Central memory CD8-positive, alpha-beta T cell (primary cell): ENCODE data around the gene STN1.

ENCODE experiments used
- ATAC-seq: fragments of 150-1000 bp; cut with Tn5 transposase; replicated peaks from 2 replicates; pipeline ENCODE4 v1.10.0; 2022; ENCODE audit warnings: mild to moderate bottlenecking, moderate FRiP score, moderate number of reproducible peaks; ENCODE audit not compliant: poor library complexity, severe bottlenecking; ENCODE audit errors: extremely low read depth
- DNase-seq, 2 donors: peaks; one replicate each; pipeline ENCODE4 v3.0.0; 2021; ENCODE audit warnings: low spot score in 2 of 2
- H3K27ac Mint-ChIP-seq: one replicate; pipeline ENCODE4 v1.8.0; 2022; ENCODE audit warnings: low read depth, mild to moderate bottlenecking, moderate library complexity, mixed read lengths
- H3K27me3 Mint-ChIP-seq: one replicate; pipeline ENCODE4 v1.8.0; 2022; ENCODE audit warnings: mixed read lengths
- H3K36me3 Mint-ChIP-seq: one replicate; pipeline ENCODE4 v1.8.0; 2022; ENCODE audit warnings: mild to moderate bottlenecking, moderate library complexity, mixed read lengths; ENCODE audit not compliant: insufficient read depth
- H3K4me1 Mint-ChIP-seq: one replicate; pipeline ENCODE4 v1.8.0; 2022; ENCODE audit warnings: mixed read lengths
- H3K4me3 Mint-ChIP-seq: one replicate; pipeline ENCODE4 v1.8.0; 2022; ENCODE audit warnings: mild to moderate bottlenecking, moderate library complexity, mixed read lengths
- H3K9me3 Mint-ChIP-seq: one replicate; pipeline ENCODE4 v1.8.0; 2022; ENCODE audit warnings: mixed read lengths

The STN1 gene

GRCh38 chr10:103888113-103888841 is 29.7 kb downstream of the STN1 start:
- Mint-ChIP-seq H3K36me3 (peaks cover 40% of the 10 kb centered on the region), H3K27ac (peak overlapping the region; percentile 32)
- DNase-seq = no peak

GRCh38 chr10:103885617-103886016 is 32.4 kb downstream of the STN1 start:
- Mint-ChIP-seq H3K36me3 (peaks cover 47% of the 10 kb centered on the region), H3K4me3 (no peak overlapping the region), H3K9me3 (no peaks in the 10 kb centered on the region), H3K27ac (no peak overlapping the region), H3K4me1 (peaks cover 11% of the 10 kb centered on the region), H3K27me3 (no peaks in the 10 kb centered on the region)
- DNase-seq (no peak), ATAC-seq (no peak)

More at GRCh38 chr10:103888113-103888841, 29.7 kb downstream of the STN1 start:
- H3K27me3 Mint-ChIP-seq = no peaks in the 10 kb centered on the region
- ATAC-seq = peak; percentile 58
- H3K9me3 Mint-ChIP-seq = no peaks in the 10 kb centered on the region
- no peak overlapping the region for H3K4me3 Mint-ChIP-seq
- peaks cover 11% of the 10 kb centered on the region for H3K4me1 Mint-ChIP-seq

- H3K27ac Mint-ChIP-seq = no peak overlapping the region
- DNase-seq (no peak), ATAC-seq (no peak)
- no peaks in the 10 kb centered on the region for H3K9me3 Mint-ChIP-seq
- peaks cover 51% of the 10 kb centered on the region for H3K36me3 Mint-ChIP-seq
- H3K27me3 Mint-ChIP-seq = no peaks in the 10 kb centered on the region
- H3K4me3 Mint-ChIP-seq = no peak overlapping the region
- peaks cover 11% of the 10 kb centered on the region for H3K4me1 Mint-ChIP-seq
These were observed 33.3 kb downstream of the STN1 start for GRCh38 chr10:103884681-103885139.

GRCh38 chr10:103882285-103883007 is 35.5 kb downstream of the STN1 start:
- H3K36me3 Mint-ChIP-seq = peaks cover 51% of the 10 kb centered on the region
- peaks cover 12% of the 10 kb centered on the region for H3K4me1 Mint-ChIP-seq
- no peak overlapping the region for H3K27ac Mint-ChIP-seq
- no peak for DNase-seq
- no peaks in the 10 kb centered on the region for H3K9me3 Mint-ChIP-seq
- ATAC-seq = no peak
- no peaks in the 10 kb centered on the region for H3K27me3 Mint-ChIP-seq
- H3K4me3 Mint-ChIP-seq = no peak overlapping the region

- Mint-ChIP-seq H3K36me3 (peaks cover 45% of the 10 kb centered on the region), H3K4me3 (no peak overlapping the region), H3K27ac (no peak overlapping the region), H3K4me1 (peaks cover 12% of the 10 kb centered on the region), H3K27me3 (no peaks in the 10 kb centered on the region), H3K9me3 (no peaks in the 10 kb centered on the region)
- no peak for ATAC-seq
- DNase-seq = no peak
These were observed 36.3 kb downstream of the STN1 start for GRCh38 chr10:103881416-103882284.

- Mint-ChIP-seq H3K4me3 (no peak overlapping the region), H3K27me3 (no peaks in the 10 kb centered on the region), H3K4me1 (peaks cover 12% of the 10 kb centered on the region), H3K27ac (no peak overlapping the region), H3K36me3 (peaks cover 41% of the 10 kb centered on the region), H3K9me3 (no peaks in the 10 kb centered on the region)
- DNase-seq (no peak), ATAC-seq (no peak)
These were observed 38.2 kb downstream of the STN1 start for GRCh38 chr10:103879831-103880230.

- Mint-ChIP-seq H3K27ac (no peak overlapping the region), H3K9me3 (no peaks in the 10 kb centered on the region), H3K4me3 (no peak overlapping the region), H3K4me1 (peaks cover 12% of the 10 kb centered on the region), H3K27me3 (no peaks in the 10 kb centered on the region), H3K36me3 (peaks cover 41% of the 10 kb centered on the region)
- DNase-seq (no peak), ATAC-seq (no peak)
These were observed 38.6 kb downstream of the STN1 start for GRCh38 chr10:103879409-103879808.

- Mint-ChIP-seq H3K36me3 (peaks cover 39% of the 10 kb centered on the region), H3K27ac (no peak overlapping the region), H3K4me3 (no peak overlapping the region), H3K27me3 (no peaks in the 10 kb centered on the region), H3K4me1 (peaks cover 12% of the 10 kb centered on the region), H3K9me3 (no peaks in the 10 kb centered on the region)
- ATAC-seq = no peak
- no peak for DNase-seq
These were observed 40.1 kb downstream of the STN1 start for GRCh38 chr10:103877861-103878260.

GRCh38 chr10:103876155-103876554 is 41.8 kb downstream of the STN1 start:
- H3K27ac Mint-ChIP-seq = no peak overlapping the region
- no peaks in the 10 kb centered on the region for H3K9me3 Mint-ChIP-seq
- H3K36me3 Mint-ChIP-seq = peaks cover 27% of the 10 kb centered on the region
- H3K4me3 Mint-ChIP-seq = no peak overlapping the region
- ATAC-seq (no peak), DNase-seq (no peak)
- peaks cover 12% of the 10 kb centered on the region for H3K4me1 Mint-ChIP-seq
- no peaks in the 10 kb centered on the region for H3K27me3 Mint-ChIP-seq

- H3K9me3 Mint-ChIP-seq = no peaks in the 10 kb centered on the region
These were observed 43.3 kb downstream of the STN1 start for GRCh38 chr10:103874730-103875129.

GRCh38 chr10:103872137-103872931 is 45.6 kb downstream of the STN1 start:
- Mint-ChIP-seq H3K36me3 (peaks cover 9% of the 10 kb centered on the region), H3K27ac (no peak overlapping the region), H3K27me3 (no peaks in the 10 kb centered on the region), H3K9me3 (no peaks in the 10 kb centered on the region), H3K4me3 (no peak overlapping the region), H3K4me1 (no peaks in the 10 kb centered on the region)
- DNase-seq (no peak), ATAC-seq (no peak)

More at GRCh38 chr10:103874730-103875129, 43.3 kb downstream of the STN1 start:
- H3K36me3 Mint-ChIP-seq = peaks cover 18% of the 10 kb centered on the region
- H3K4me1 Mint-ChIP-seq = peaks cover 12% of the 10 kb centered on the region
- H3K27me3 Mint-ChIP-seq = no peaks in the 10 kb centered on the region
- H3K27ac Mint-ChIP-seq = no peak overlapping the region
- H3K4me3 Mint-ChIP-seq = no peak overlapping the region
- DNase-seq (no peak), ATAC-seq (no peak)

GRCh38 chr10:103871006-103871405 is 47.0 kb downstream of the STN1 start:
- H3K4me1 Mint-ChIP-seq = no peaks in the 10 kb centered on the region
- H3K9me3 Mint-ChIP-seq = no peaks in the 10 kb centered on the region
- H3K4me3 Mint-ChIP-seq = no peak overlapping the region
- no peaks in the 10 kb centered on the region for H3K27me3 Mint-ChIP-seq
- H3K27ac Mint-ChIP-seq = no peak overlapping the region
- peaks cover 9% of the 10 kb centered on the region for H3K36me3 Mint-ChIP-seq
- ATAC-seq (no peak), DNase-seq (no peak)
